Pancreas (tissue), 10 donors: Measurements from ENCODE around the gene STIP1. TPM values are rescaled to one million over a fixed set of nuclear protein-coding genes. Genes with fewer than 3 reads are reported as not detected.
A peak's percentile ranks its signal among the peaks of the same experiment; 100 is the strongest.

Source experiments
- ATAC-seq, 4 donors: fragments of 200-7000 bp; cut with Tn5 transposase; one replicate each; pipeline versions ENCODE4 v1.8.0 to v1.9.1; 2020; ENCODE audit warnings: mild to moderate bottlenecking in 4 of 4, moderate library complexity in 4 of 4
- DNase-seq, 6 donors: peaks; one replicate each; pipeline ENCODE4 v3.0.0-alpha.2; 2020
- FAIRE-seq: peaks from 2 replicates; lab custom pipeline; 2012; peaks lifted over from hg19 to GRCh38; lab: Jason Lieb, UNC
- H3K27ac ChIP-seq, 4 donors: fragments of 200-600 bp; sonication (generic); 1 replicate in 3 of 4; 2 replicates in 1 of 4; pipeline versions ENCODE4 v1.5.0 to v1.8.0; 2020
- H3K27me3 ChIP-seq, 4 donors: fragments of 200-600 bp; one replicate each; pipeline ENCODE4 v1.8.0; 2021
- H3K36me3 ChIP-seq, 3 donors: fragments of 200-600 bp; sonication (generic) in 1 of 3; one replicate each; pipeline versions ENCODE4 v1.5.0 to v1.8.0; 2020 to 2021
- H3K4me1 ChIP-seq, 3 donors: fragments of 200-600 bp; one replicate each; pipeline ENCODE4 v1.8.0; 2021
- H3K4me3 ChIP-seq, 4 donors: fragments of 200-600 bp; sonication (generic) in 2 of 4; one replicate each; pipeline versions ENCODE4 v1.5.0 to v1.8.0; 2020 to 2021
- H3K9me3 ChIP-seq, 4 donors: fragments of 200-600 bp; one replicate each; pipeline ENCODE4 v1.8.0; 2021
- WGBS, 2 donors: extraction: QIAGEN DNeasy Blood & Tissue Kit; methylation state at CpG; one replicate each; pipeline ENCODE4 v1.1.7; 2013; 5-methylcytosine and 5-hydroxymethylcytosine counted together
- intact Hi-C, 3 donors: fragments of 100-400 bp; cut with DNase I; formaldehyde crosslinking; loops; one replicate each; pipeline versions ENCODE4 v1.11.1 to v1.14.2; 2022
- polyA plus RNA-seq, 2 donors: library from polyadenylated mRNA; stranded (reverse); fragments of 200-250 nt; gene quantifications; one replicate each; pipeline ENCODE4 v1.2.3, GENCODE V29; 2013
- total RNA-seq, 6 donors: library from RNA; stranded (reverse); fragmentation: NEBNext Ultra II Directional in 4 of 6; extraction: Animal tissue kit (Norgen Biotek cat#: 25700) in 4 of 6; gene quantifications; one replicate each; pipeline versions ENCODE4 v1.2.1 to v1.2.4, GENCODE V29; 2021 to 2023
- TF ChIP-seq, protein P1 (sequence below), 4 donors: fragments of 200-600 bp; sonication (generic) in 3 of 4; IDR thresholded peaks; one replicate each; pipeline versions ENCODE4 v1.5.0 to v1.8.0; 2021; ENCODE audit warnings: antibody characterized with exemption in 4 of 4
- donor health status: healthy with polysubstance abuse.
- donor health status: DM: no; HTN: no; CAD: no; lungs with moderate emphysema.
- donor health status: DM: no; HTN: no; CAD: no.
- donor health status: control.
- donor health status: control.
- donor health status: Bipolar disorder and iron deficiency.
- donor health status: DM: yes; HTN: yes; CAD: no.
- donor health status: DM: no; HTN: no; CAD: no.
- donor health status: DM: no; HTN: no; CAD: no.
- donor health status: DM: yes; HTN: yes; CAD: no.

STIP1 gene
- total and polyA plus RNA-seq, 8 donors, result 23.7 to 73.0 (median 37.8) TPM

DNA sequence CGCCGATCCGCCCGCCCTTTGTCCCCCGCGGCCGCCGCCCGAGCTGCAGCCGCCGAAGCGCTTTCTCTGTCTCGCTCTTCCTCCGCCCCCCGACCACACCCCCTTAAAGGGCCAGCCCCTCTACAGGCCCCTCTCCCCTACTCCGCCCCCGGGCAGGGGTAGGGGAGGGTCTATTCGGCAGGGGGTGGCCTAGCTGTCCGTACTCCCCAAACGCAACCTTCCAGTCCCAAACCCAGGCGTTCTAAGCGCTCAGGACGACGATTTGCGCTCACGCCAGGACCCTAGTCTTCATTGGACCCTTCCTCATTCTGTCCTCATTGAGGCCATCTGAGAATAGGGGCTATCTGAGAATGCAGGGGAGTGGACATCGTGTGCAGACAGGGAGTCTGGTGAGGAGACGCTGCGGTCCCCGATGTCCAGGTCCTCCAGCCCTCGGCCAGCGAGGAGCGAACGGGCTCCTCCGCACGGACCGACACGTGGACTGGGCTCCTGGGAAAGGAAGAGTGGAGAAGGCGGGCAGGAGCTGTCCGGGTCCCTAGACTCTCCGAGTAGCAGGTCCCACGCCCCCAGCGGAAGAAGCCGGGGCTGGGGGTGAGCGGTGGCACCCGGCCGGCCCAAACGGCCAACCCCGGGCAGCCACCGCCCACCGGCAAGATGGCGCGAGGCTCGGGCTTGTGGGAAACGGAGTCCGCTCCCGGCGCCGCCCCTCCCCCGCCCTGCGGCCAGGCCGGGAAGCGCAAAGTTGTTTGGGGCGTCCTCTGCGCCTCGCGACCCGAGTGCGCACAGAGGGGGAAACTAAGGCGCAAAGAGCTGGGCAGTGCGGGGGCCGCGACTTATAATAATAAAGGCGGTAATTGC lies 61.1 kb downstream of the STIP1 start, which contains the start of gene PPP1R14B:
PPP1R14B (minus strand) TSS at position 73 of the 858 bp plus-strand sequence. CDS start 270 bp downstream, outside the sequence.
- TF ChIP-seq, protein P1, sequence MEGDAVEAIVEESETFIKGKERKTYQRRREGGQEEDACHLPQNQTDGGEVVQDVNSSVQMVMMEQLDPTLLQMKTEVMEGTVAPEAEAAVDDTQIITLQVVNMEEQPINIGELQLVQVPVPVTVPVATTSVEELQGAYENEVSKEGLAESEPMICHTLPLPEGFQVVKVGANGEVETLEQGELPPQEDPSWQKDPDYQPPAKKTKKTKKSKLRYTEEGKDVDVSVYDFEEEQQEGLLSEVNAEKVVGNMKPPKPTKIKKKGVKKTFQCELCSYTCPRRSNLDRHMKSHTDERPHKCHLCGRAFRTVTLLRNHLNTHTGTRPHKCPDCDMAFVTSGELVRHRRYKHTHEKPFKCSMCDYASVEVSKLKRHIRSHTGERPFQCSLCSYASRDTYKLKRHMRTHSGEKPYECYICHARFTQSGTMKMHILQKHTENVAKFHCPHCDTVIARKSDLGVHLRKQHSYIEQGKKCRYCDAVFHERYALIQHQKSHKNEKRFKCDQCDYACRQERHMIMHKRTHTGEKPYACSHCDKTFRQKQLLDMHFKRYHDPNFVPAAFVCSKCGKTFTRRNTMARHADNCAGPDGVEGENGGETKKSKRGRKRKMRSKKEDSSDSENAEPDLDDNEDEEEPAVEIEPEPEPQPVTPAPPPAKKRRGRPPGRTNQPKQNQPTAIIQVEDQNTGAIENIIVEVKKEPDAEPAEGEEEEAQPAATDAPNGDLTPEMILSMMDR (IDR thresholded peaks at IDR 0.05), result peak in 1 of 4 donors; percentile 5

DNA sequence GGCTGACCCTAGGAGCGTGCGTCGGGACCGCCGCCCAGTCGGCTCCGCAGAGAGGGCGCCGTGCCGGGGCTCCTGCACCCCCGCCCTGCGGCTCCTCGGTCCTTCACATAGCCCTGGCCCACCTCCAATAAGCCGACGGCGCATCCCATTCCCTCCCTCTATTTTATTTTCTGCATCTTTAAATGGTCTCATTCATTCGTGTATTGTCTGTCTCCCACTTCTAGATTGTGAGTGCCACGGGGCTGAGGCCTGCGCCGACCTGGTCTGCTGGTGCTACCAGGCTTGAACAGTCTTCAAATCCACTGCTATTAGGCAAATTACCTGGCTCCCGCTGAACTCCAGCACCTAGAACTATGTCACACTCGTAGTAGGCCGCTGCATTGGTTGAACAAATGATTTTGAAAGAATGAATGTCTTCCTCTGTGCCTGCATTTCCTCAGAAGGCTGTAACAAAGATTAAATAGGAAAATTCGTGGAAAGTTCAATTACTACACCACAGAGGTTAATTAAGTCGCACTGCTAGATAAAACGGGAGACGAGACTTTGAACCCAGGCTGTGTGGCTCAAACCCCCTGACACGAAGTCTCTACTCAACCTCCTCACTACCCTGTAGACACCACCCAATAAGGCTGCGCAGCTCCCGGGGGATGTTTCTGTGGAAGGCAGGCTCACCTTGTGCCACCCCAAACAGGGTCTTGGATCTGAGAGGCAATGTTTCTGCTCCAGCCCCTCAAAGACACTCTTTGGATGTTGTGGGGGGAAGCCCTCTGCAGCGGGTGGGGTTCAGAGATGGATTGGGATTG lies 62.0 kb downstream of the STIP1 start:
- Histone ChIP-seq H3K4me1 (peaks cover 0 to 19% (median 11%) of the 10 kb centered on the region in 3 donors), H3K27me3 (no peaks in the 10 kb centered on the region), H3K27ac (peak overlapping the region in 2 of 4 donors; percentile 72 to 85), H3K9me3 (no peaks in the 10 kb centered on the region), H3K4me3 (peak overlapping the region; percentile 35 to 70 (median 48)), H3K36me3 (no peaks in the 10 kb centered on the region)
- ATAC-seq (no peak), DNase-seq (no peak), FAIRE-seq (no peak)
- TF ChIP-seq, protein P1 (IDR thresholded peaks at IDR 0.05), result no peak
- WGBS, 2 donors, result 32 to 36% methylated on average over 30 to 31 of the region's 31 CpGs
- intact Hi-C loops, result no loop called here

More for the DNA sequence above, 61.1 kb downstream of the STIP1 start, which contains the start of gene PPP1R14B:
- WGBS, 2 donors, result 0% methylated on average over 56 to 73 of the region's 74 CpGs
- no peaks in the 10 kb centered on the region for H3K27me3 ChIP-seq
- intact Hi-C loops, result no loop called here
- H3K27ac ChIP-seq, result peak within 1 kb of the TSS; percentile 76 to 89 (median 83)
- no peaks in the 10 kb centered on the region for H3K9me3 ChIP-seq
- ATAC-seq (peak; percentile 55 to 74 (median 68)), DNase-seq (peak; percentile 84 to 95 (median 90)), FAIRE-seq (no peak)
- no peaks in the 10 kb centered on the region for H3K36me3 ChIP-seq
- peaks cover 0 to 24% (median 17%) of the 10 kb centered on the region in 3 donors for H3K4me1 ChIP-seq
- H3K4me3 ChIP-seq, result peak within 1 kb of the TSS; percentile 35 to 75 (median 62)

DNA sequence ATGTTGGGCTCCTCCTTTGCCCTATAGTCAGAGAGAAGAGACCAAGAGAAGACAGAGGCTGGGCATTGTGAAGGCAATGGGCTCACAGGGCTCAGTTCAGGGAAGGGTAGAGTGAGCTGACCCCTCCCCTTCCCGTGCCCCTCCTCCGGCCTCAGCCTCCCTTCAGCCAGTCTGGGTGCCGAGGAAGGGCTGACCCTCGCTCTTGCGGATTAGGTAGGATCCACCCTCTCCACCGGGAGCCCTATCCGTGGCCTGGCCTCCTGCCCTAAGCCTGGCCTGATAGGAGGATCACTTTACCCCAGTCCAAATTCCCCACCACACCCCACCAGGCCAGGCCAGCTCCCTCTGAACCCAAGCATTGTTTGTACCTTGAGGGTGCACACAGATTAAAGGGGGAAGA lies 62.6 kb downstream of the STIP1 start:
- Histone ChIP-seq H3K4me3 (no peak overlapping the region), H3K36me3 (no peaks in the 10 kb centered on the region), H3K9me3 (no peaks in the 10 kb centered on the region), H3K27me3 (no peaks in the 10 kb centered on the region), H3K27ac (no peak overlapping the region), H3K4me1 (peaks cover 0 to 14% (median 4%) of the 10 kb centered on the region in 3 donors)
- DNase-seq (no peak), FAIRE-seq (no peak), ATAC-seq (no peak)
- WGBS, 2 donors, result 77 to 79% methylated on average over 7 of the region's 7 CpGs
- intact Hi-C loops, result no loop called here
- TF ChIP-seq, protein P1 (IDR thresholded peaks at IDR 0.05), result no peak

DNA sequence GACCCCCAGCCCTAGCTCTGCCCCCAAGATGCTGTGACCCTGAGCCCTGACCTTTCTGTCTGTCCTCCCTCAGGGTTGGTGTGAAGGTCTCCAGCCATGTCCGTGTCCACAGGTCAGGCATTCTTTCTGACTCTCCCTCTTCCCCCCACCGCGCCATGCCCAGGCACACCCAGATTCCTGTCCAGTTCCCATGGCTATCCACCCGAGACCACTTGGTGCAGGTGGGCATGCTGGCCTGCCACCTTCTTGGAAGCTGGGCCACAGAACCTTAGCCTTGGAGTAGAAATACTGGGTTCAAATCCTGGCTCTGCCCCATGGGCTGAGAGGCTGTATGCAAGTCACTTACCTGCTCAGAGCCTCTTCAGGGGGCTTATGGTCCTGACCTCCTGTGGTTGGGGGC lies 63.1 kb downstream of the STIP1 start:
- H3K27ac ChIP-seq, result no peak overlapping the region
- ATAC-seq (no peak), FAIRE-seq (no peak), DNase-seq (no peak)
- WGBS, 2 donors, result 90 to 91% methylated on average over 4 of the region's 4 CpGs
- no peaks in the 10 kb centered on the region for H3K27me3 ChIP-seq
- intact Hi-C loops, result no loop called here
- no peak overlapping the region for H3K4me3 ChIP-seq
- H3K9me3 ChIP-seq, result no peaks in the 10 kb centered on the region
- TF ChIP-seq, protein P1 (IDR thresholded peaks at IDR 0.05), result no peak
- peaks cover 0 to 9% (median 4%) of the 10 kb centered on the region in 3 donors for H3K4me1 ChIP-seq
- no peaks in the 10 kb centered on the region for H3K36me3 ChIP-seq
